Chondrocyte (in vitro differentiated cells): Measurements from ENCODE around the gene DENND2A. TPM values are rescaled to one million over a fixed set of nuclear protein-coding genes. Genes with fewer than 3 reads are reported as not detected.
"Not testable (repeated sequence)": the region's sequence is repeated elsewhere in the genome, so short reads cannot be mapped to it uniquely, and the experiment has no call there.

Source experiments
- DNase-seq: peaks from one replicate; pipeline ENCODE4 v3.0.0; 2021; ENCODE audit warnings: mixed read lengths, low spot score
- H3K27ac Mint-ChIP-seq: one replicate; pipeline ENCODE4 v1.8.0; 2021; ENCODE audit warnings: mild to moderate bottlenecking, moderate library complexity, mixed read lengths; ENCODE audit not compliant: unreplicated experiment
- H3K27me3 Mint-ChIP-seq: 2 replicates; pipeline ENCODE4 v1.8.0; 2021; ENCODE audit warnings: low read depth, mixed read lengths
- H3K36me3 Mint-ChIP-seq: 2 replicates; pipeline ENCODE4 v1.8.0; 2021; ENCODE audit warnings: low read depth, mixed read lengths
- H3K4me1 Mint-ChIP-seq: 2 replicates; pipeline ENCODE4 v1.8.0; 2021; ENCODE audit warnings: low read depth, mild to moderate bottlenecking, mixed read lengths
- H3K4me3 Mint-ChIP-seq: one replicate; pipeline ENCODE4 v1.8.0; 2021; ENCODE audit warnings: mild to moderate bottlenecking, moderate library complexity, mixed read lengths; ENCODE audit not compliant: unreplicated experiment
- H3K9me3 Mint-ChIP-seq: 2 replicates; pipeline ENCODE4 v1.8.0; 2021; ENCODE audit warnings: low read depth, mixed read lengths
- total RNA-seq: library from RNA; stranded (reverse); gene quantifications from 3 replicates; pipeline ENCODE4 v1.2.1, GENCODE V29; 2021
- TF ChIP-seq, protein P1 (sequence below): fragments of 200-600 bp; sonication (generic); IDR thresholded peaks from 2 replicates; pipeline ENCODE4 v1.5.0; 2021; ENCODE audit warnings: antibody characterized with exemption, mild to moderate bottlenecking, moderate library complexity

The DENND2A gene
- total RNA-seq, 1 donor from 2014 or later: 16.0 TPM

DNA sequence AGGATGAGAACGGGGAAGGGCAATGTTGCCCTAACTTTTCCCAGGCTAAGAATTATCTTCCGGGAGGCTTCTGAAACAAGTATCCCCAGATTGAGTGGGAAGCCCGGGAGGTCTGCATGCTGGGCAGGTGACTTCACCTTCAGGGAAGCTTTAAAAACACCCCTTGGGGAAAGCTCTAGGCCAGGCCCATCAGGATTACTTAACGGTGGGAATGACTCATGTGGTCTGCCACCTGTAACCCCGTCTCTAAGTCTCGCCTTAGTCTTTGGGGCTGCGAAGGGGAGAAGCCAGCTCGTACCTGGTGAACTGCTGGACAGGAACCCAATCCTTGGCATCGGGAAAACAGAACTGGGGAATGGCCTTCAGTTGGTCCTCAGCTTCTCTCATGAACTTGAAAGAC lies 81.2 kb downstream of the DENND2A start:
- TF ChIP-seq, protein P1, sequence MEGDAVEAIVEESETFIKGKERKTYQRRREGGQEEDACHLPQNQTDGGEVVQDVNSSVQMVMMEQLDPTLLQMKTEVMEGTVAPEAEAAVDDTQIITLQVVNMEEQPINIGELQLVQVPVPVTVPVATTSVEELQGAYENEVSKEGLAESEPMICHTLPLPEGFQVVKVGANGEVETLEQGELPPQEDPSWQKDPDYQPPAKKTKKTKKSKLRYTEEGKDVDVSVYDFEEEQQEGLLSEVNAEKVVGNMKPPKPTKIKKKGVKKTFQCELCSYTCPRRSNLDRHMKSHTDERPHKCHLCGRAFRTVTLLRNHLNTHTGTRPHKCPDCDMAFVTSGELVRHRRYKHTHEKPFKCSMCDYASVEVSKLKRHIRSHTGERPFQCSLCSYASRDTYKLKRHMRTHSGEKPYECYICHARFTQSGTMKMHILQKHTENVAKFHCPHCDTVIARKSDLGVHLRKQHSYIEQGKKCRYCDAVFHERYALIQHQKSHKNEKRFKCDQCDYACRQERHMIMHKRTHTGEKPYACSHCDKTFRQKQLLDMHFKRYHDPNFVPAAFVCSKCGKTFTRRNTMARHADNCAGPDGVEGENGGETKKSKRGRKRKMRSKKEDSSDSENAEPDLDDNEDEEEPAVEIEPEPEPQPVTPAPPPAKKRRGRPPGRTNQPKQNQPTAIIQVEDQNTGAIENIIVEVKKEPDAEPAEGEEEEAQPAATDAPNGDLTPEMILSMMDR: no peak
- H3K4me3 Mint-ChIP-seq: no peak overlapping the region
- DNase-seq: no peak
- H3K9me3 Mint-ChIP-seq: no peaks in the 10 kb centered on the region
- H3K36me3 Mint-ChIP-seq: peaks cover 17% of the 10 kb centered on the region
- no peak overlapping the region for H3K27ac Mint-ChIP-seq
- no peaks in the 10 kb centered on the region for H3K4me1 Mint-ChIP-seq
- no peaks in the 10 kb centered on the region for H3K27me3 Mint-ChIP-seq

DNA sequence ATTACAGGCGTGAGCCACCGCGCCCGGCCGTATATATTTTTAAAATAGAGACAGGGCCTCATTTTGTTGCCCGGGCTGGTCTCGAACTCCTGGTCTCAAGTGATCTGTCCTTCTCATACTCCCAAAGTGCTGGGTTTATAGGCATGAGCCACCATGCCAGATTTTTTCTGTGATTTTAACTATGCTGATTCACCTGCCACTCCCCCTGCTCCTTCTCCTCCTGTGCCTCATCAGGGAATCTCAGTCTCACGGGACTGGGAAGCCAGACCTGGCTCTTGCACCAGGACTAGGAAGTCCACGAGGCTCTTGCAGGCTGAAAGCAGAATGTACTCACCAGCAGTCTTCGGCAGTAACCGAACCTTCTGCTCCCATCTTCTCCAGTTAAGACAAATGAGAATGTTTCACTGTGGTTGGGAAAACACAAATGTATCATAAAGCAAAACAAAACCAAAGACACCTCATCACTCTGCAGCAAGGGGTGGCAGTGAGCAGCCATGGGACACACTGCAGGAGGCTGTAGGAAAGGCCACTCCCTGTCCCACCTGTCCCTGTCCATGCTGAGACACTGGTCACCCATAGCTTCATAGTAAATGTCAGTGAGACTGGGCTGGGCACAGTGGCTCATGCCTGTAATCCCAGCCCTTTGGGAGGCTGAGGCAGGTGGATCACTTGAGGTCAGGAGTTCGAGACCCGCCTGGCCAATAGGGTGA lies 82.6 kb downstream of the DENND2A start:
- no peak for DNase-seq
- TF ChIP-seq, protein P1: no peak
- H3K4me3 Mint-ChIP-seq: no peak overlapping the region
- no peaks in the 10 kb centered on the region for H3K27me3 Mint-ChIP-seq
- no peaks in the 10 kb centered on the region for H3K9me3 Mint-ChIP-seq
- no peaks in the 10 kb centered on the region for H3K4me1 Mint-ChIP-seq
- peaks cover 15% of the 10 kb centered on the region for H3K36me3 Mint-ChIP-seq
- no peak overlapping the region for H3K27ac Mint-ChIP-seq

DNA sequence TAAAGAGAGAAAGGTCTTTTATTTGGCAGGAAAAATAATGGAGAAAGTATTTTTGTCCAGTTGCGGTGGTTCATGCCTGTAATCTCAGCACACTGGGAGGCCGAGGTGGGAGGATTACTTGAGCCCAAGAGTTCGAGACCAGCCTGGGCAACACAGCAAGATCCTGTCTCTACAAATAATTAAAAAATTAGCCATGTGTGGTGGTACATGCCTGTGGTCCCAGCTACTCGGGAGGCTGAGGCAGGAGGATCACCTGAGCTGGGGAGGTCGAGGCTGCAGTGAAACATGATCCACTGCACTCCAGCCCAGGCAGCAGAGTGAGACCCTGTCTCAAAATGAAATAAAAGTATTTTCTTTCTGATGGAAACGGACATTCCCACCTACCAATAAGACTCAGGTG lies 83.5 kb downstream of the DENND2A start:
- TF ChIP-seq, protein P1: no peak
- Mint-ChIP-seq H3K36me3 (peaks cover 13% of the 10 kb centered on the region), H3K27ac (no peak overlapping the region), H3K4me3 (no peak overlapping the region), H3K9me3 (no peaks in the 10 kb centered on the region), H3K4me1 (no peaks in the 10 kb centered on the region), H3K27me3 (no peaks in the 10 kb centered on the region)
- DNase-seq: no peak

DNA sequence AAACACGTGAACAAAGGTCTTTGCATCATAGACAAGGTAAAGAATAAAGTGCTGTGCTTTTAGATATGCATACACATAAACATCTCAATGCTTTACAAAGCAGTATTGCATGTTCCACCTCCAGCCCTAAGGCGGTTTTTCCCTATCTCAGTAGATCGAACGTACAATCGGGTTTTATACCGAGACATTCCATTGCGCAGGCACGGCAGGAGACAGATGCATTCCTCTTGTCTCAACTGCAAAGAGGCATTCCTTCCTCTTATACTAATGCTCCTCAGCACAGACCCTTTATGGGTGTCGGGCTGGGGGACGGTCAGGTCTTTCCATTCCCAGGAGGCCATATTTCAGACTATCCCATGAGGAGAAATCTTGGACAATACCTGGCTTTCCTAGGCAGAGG lies 87.4 kb downstream of the DENND2A start:
- H3K4me1 Mint-ChIP-seq, H3K9me3 Mint-ChIP-seq, DNase-seq, H3K27me3 Mint-ChIP-seq, H3K27ac Mint-ChIP-seq, H3K4me3 Mint-ChIP-seq: not testable (repeated sequence)
- peaks cover 11% of the 10 kb centered on the region for H3K36me3 Mint-ChIP-seq

DNA sequence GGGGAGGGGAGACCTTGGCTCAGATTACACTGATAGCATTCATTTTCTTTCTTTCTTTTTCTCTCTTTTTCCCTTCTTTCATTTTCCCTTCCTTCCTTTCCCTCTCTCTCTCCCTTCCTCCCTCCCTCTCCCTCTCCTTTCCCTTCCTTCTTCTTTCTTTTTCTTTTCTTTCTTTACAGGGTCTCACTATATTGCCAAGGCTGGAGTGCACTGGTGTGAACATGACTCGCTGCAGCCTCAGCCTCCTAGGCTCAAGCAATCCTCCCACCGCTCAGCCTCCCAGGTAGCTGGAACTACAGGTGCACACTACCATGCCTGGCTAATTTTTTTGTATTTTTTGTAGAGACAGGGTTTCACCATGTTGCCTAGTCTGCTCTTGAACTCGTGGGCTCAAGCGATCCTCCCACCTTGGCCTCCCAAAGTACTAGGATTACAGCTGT lies 88.4 kb downstream of the DENND2A start:
- H3K4me1 Mint-ChIP-seq: no peaks in the 10 kb centered on the region
- no peaks in the 10 kb centered on the region for H3K9me3 Mint-ChIP-seq
- TF ChIP-seq, protein P1: no peak
- no peaks in the 10 kb centered on the region for H3K27me3 Mint-ChIP-seq
- no peak overlapping the region for H3K27ac Mint-ChIP-seq
- H3K36me3 Mint-ChIP-seq: peaks cover 6% of the 10 kb centered on the region
- DNase-seq: no peak
- H3K4me3 Mint-ChIP-seq: no peak overlapping the region
